Adrenal gland (tissue), 12 donors: ENCODE measurements around the gene LSS. TPM values are rescaled to one million over a fixed set of nuclear protein-coding genes. Genes with fewer than 3 reads are reported as not detected.

Experiments
- DNase-seq, 7 donors: peaks; one replicate each; pipeline ENCODE4 v3.0.0-alpha.2; 2019 to 2020
- H3K27ac ChIP-seq, 5 donors: fragments of 200-600 bp; sonication (generic) in 4 of 5; 1 replicate in 3 of 5; 2 replicates in 2 of 5; pipeline versions ENCODE4 v1.5.1 to v1.8.0; 2016 to 2020; ENCODE audit warnings: mild to moderate bottlenecking in 1 of 5
- H3K27me3 ChIP-seq: fragments of 200-600 bp; 2 replicates; pipeline ENCODE4 v1.8.0; 2021
- H3K36me3 ChIP-seq, 2 donors: fragments of 200-600 bp; replicated peaks in 1 of 2; 1 replicate in 1 of 2; 2 replicates in 1 of 2; pipeline versions ENCODE4 v1.5.1 to v1.8.0; 2018 to 2022
- H3K4me1 ChIP-seq, 2 donors: fragments of 200-600 bp; replicated peaks in 1 of 2; 1 replicate in 1 of 2; 2 replicates in 1 of 2; pipeline versions ENCODE4 v1.5.1 to v1.8.0; 2018 to 2021
- H3K4me3 ChIP-seq, 4 donors: fragments of 200-600 bp; sonication (generic) in 3 of 4; one replicate each; pipeline ENCODE4 v1.5.1; 2016 to 2018
- H3K9me3 ChIP-seq, 3 donors: fragments of 200-600 bp; sonication (generic) in 1 of 3; replicated peaks in 1 of 3; 1 replicate in 2 of 3; 2 replicates in 1 of 3; pipeline versions ENCODE4 v1.5.1 to v1.8.0; 2016 to 2021
- CTCF ChIP-seq, 6 experiments: fragments of 450-650 bp in 4 of 6; fragments of 200-600 bp in 2 of 6; sonication (generic) in 1 of 6; IDR thresholded peaks; 1 replicate in 5 of 6; 2 replicates in 1 of 6; pipeline versions ENCODE4 v1.5.1 to v1.8.0; 2016 to 2021; ENCODE audit warnings: antibody characterized with exemption in 6 of 6, mild to moderate bottlenecking in 2 of 6, moderate library complexity in 1 of 6
- POLR2A ChIP-seq, 2 donors: fragments of 450-650 bp; IDR thresholded peaks; one replicate each; pipeline ENCODE4 v1.6.1; 2017; ENCODE audit warnings: antibody characterized with exemption in 2 of 2, mild to moderate bottlenecking in 2 of 2, moderate library complexity in 1 of 2
- WGBS, 4 donors: extraction: QIAGEN DNeasy Blood & Tissue Kit in 2 of 4; methylation state at CpG; one replicate each; pipeline versions ENCODE4 v1.1.5 to v1.1.7; 2013 to 2017; 5-methylcytosine and 5-hydroxymethylcytosine counted together
- intact Hi-C, 2 donors: fragments of 100-400 bp; cut with DNase I; formaldehyde crosslinking; loops; one replicate each; pipeline versions ENCODE4 v1.14.1 to v1.15.0; 2022 to 2023
- polyA plus RNA-seq, 3 donors: library from polyadenylated mRNA; stranded (reverse); fragments of 200-250 nt in 2 of 3; fragments of 350-450 nt in 1 of 3; fragmentation: Illumina TruSeq in 1 of 3; extraction: RNeasy Lipid Tissue Mini Kit (QIAGEN cat#74804) in 1 of 3; gene quantifications; one replicate each; pipeline ENCODE4 v1.2.3, GENCODE V29; 2013 to 2014
- total RNA-seq, 9 donors: library from RNA; depleted of rRNA in 4 of 9; stranded (reverse); fragments of >200 nt in 4 of 9; fragments of 120-200 nt in 1 of 9; fragmentation: NEBNext Ultra II Directional in 1 of 9; extraction: Animal tissue kit (Norgen Biotek cat#: 25700) in 1 of 9; gene quantifications; one replicate each; pipeline versions ENCODE4 v1.1.0 to v1.2.4, GENCODE V29; 2013 to 2023
- donor health status: healthy with polysubstance abuse.
- donor health status: Bipolar disorder and iron deficiency.
- donor health status: DM: yes; HTN: yes; CAD: no.
- donor health status: DM: no; HTN: no; CAD: no.
- donor health status: DM: no; HTN: no; CAD: no.
- donor health status: DM: yes; HTN: yes; CAD: no.

LSS gene
- total and polyA plus RNA-seq, 12 donors = 46.3 to 246 (median 79.8) TPM

GRCh38 chr21:46156678-46157077 lies 71.9 kb downstream of the LSS start:
- 82 to 90% (median 87%) methylated on average over 8 to 10 of the region's 10 CpGs for WGBS, 4 donors
- H3K27ac ChIP-seq = no peak overlapping the region
- H3K27me3 ChIP-seq = no peaks in the 10 kb centered on the region
- no peaks in the 10 kb centered on the region for H3K36me3 ChIP-seq
- TF ChIP-seq CTCF (IDR thresholded peaks at IDR 0.05) (no peak), POLR2A (IDR thresholded peaks at IDR 0.05) (no peak)
- H3K4me3 ChIP-seq = no peak overlapping the region
- H3K9me3 ChIP-seq = no peaks in the 10 kb centered on the region
- peak in 2 of 7 donors; percentile 17 to 40 for DNase-seq
- H3K4me1 ChIP-seq = peaks cover 11 to 12% of the 10 kb centered on the region in 2 donors
- intact Hi-C loops = no loop called here

- 86 to 93% (median 90%) methylated on average over 7 of the region's 7 CpGs for WGBS, 4 donors
- peaks cover 11 to 12% of the 10 kb centered on the region in 2 donors for H3K4me1 ChIP-seq
- no peaks in the 10 kb centered on the region for H3K27me3 ChIP-seq
- no peak overlapping the region for H3K4me3 ChIP-seq
- no peak for DNase-seq
- no peaks in the 10 kb centered on the region for H3K9me3 ChIP-seq
- TF ChIP-seq POLR2A (IDR thresholded peaks at IDR 0.05) = no peak
- TF ChIP-seq CTCF (IDR thresholded peaks at IDR 0.05) = no peak
- no peaks in the 10 kb centered on the region for H3K36me3 ChIP-seq
- intact Hi-C loops = no loop called here
- no peak overlapping the region for H3K27ac ChIP-seq
Measured at GRCh38 chr21:46156378-46156645, 72.3 kb downstream of the LSS start.

GRCh38 chr21:46155514-46156377 lies 72.8 kb downstream of the LSS start, which contains the start of gene FTCD:
Gene FTCD, minus strand, starts transcription at chr21:46155579. Its CDS starts 56 bp downstream, at chr21:46155523.
- Histone ChIP-seq H3K4me1 (peaks cover 11 to 12% of the 10 kb centered on the region in 2 donors), H3K4me3 (no peak within 1 kb of the TSS), H3K9me3 (no peaks in the 10 kb centered on the region), H3K27me3 (no peaks in the 10 kb centered on the region), H3K27ac (no peak within 1 kb of the TSS), H3K36me3 (no peaks in the 10 kb centered on the region)
- TF ChIP-seq CTCF (IDR thresholded peaks at IDR 0.05) (no peak), POLR2A (IDR thresholded peaks at IDR 0.05) (no peak)
- intact Hi-C loops = no loop called here
- DNase-seq = peak in 3 of 7 donors; percentile 12 to 49 (median 16)
- 79 to 87% (median 80%) methylated on average over 28 to 34 of the region's 34 CpGs for WGBS, 4 donors

- DNase-seq = peak in 3 of 7 donors; percentile 5 to 19 (median 14)
- 70 to 95% (median 79%) methylated on average over 5 to 16 of the region's 16 CpGs for WGBS, 4 donors
- intact Hi-C loops = no loop called here
Measured at GRCh38 chr21:46154955-46155513, 73.5 kb downstream of the LSS start.

More at GRCh38 chr21:46154955-46155513, 73.5 kb downstream of the LSS start:
- Histone ChIP-seq H3K4me1 (peaks cover 11 to 12% of the 10 kb centered on the region in 2 donors), H3K27ac (no peak overlapping the region), H3K36me3 (no peaks in the 10 kb centered on the region), H3K27me3 (no peaks in the 10 kb centered on the region), H3K4me3 (no peak overlapping the region), H3K9me3 (no peaks in the 10 kb centered on the region)
- no peak for TF ChIP-seq CTCF (IDR thresholded peaks at IDR 0.05)
- no peak for TF ChIP-seq POLR2A (IDR thresholded peaks at IDR 0.05)
